Dedifferentiated amniotic fluid mesenchymal stem cell (primary cell): ENCODE results near the gene ASMTL.
"Not testable (repeated sequence)": the region's sequence is repeated elsewhere in the genome, so short reads cannot be mapped to it uniquely, and the experiment has no call there.

ENCODE experiments used
- DNase-seq: peaks from one replicate; pipeline ENCODE4 v3.0.0-alpha.2; 2016; ENCODE audit errors: extremely low spot score

Gene ASMTL

GRCh38 chrX:1434871-1435240 is 17.9 kb downstream of the ASMTL start:
- DNase-seq, result no peak

GRCh38 chrX:1433646-1434357 is 18.9 kb downstream of the ASMTL start:
- DNase-seq, result no peak

GRCh38 chrX:1430451-1430850 is 22.3 kb downstream of the ASMTL start:
- DNase-seq, result no peak

DNA sequence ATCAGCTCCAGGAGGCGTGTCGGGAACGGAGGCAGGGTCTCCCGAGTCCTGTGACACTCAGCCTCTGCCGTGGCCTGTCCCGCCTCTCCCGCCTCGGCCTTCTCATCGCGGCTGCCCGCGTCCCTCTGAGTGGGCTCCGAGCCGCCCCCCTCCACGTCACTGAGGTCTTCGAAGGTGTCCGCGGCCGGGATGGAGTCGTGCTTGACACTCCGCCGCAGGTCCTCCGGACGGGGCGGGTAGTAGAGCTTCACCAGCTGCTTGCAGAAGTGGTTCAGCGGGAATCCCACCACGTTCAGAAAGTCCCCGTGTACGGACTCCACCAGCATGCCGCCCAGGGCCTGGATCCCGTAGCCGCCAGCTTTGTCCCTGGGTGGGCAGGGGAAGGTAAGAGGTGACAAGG is 25.0 kb downstream of the ASMTL start:
- DNase-seq, result no peak

DNA sequence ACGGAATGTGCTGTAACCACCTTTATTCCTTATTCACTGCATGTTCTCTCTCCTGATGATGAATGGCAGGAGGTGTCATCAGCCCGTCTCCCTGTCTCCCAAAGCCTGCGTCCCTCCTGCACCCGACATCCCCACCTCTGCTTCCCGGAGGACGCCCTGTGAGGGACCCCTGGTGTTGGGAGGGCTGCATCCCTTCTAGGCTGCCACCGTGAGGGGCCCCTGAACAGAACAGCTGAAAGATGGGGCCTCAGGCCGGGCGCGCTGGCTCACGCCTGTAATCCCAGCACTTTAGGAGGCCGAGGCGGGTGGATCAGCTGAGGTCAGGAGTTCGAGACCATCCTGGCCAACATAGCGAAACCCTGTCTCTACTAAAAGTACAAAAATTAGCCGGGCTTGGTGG is 26.4 kb downstream of the ASMTL start:
- DNase-seq, result not testable (repeated sequence)

- no peak for DNase-seq
Measured at GRCh38 chrX:1425381-1425780, 27.3 kb downstream of the ASMTL start.

GRCh38 chrX:1424147-1424851 is 28.4 kb downstream of the ASMTL start:
- DNase-seq, result no peak

DNA sequence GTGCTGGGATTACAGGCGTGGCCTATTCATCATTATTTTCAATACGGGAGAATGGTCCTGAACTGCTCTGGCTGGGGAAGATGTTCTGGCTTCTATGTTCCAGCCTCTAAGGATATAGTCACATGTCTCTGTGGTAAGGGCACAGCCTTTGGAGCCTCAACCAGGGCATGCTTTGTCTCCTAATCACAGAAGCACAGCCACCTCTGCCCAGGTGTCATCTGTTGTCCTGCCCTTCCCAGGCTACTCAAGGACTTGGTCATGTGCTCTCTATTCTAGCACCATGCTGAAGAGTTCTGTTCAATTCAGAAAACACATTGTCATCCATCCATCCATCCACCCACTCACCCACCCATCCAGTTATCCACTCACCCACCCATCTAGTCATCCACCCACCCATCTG is 29.5 kb downstream of the ASMTL start:
- DNase-seq, result no peak

DNA sequence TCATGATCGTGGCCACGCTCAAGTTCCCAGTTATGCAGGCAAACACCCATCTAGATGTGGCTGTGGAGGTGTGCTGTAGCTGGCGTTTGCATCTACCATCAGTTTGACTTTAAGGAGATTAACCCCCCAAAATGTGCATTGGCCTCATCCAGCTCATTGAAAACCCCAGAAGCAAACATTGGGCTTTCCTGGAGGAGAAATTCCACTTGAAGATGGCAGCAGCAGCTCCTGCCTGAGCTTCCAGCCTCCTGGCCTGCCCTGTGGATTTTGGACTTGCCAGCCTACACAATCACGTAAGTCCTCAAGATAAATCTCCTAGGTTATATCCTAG is 30.6 kb downstream of the ASMTL start:
- DNase-seq, result no peak

GRCh38 chrX:1421433-1422134 is 31.1 kb downstream of the ASMTL start:
- DNase-seq, result no peak

GRCh38 chrX:1420371-1420770 is 32.3 kb downstream of the ASMTL start:
- DNase-seq, result no peak

DNA sequence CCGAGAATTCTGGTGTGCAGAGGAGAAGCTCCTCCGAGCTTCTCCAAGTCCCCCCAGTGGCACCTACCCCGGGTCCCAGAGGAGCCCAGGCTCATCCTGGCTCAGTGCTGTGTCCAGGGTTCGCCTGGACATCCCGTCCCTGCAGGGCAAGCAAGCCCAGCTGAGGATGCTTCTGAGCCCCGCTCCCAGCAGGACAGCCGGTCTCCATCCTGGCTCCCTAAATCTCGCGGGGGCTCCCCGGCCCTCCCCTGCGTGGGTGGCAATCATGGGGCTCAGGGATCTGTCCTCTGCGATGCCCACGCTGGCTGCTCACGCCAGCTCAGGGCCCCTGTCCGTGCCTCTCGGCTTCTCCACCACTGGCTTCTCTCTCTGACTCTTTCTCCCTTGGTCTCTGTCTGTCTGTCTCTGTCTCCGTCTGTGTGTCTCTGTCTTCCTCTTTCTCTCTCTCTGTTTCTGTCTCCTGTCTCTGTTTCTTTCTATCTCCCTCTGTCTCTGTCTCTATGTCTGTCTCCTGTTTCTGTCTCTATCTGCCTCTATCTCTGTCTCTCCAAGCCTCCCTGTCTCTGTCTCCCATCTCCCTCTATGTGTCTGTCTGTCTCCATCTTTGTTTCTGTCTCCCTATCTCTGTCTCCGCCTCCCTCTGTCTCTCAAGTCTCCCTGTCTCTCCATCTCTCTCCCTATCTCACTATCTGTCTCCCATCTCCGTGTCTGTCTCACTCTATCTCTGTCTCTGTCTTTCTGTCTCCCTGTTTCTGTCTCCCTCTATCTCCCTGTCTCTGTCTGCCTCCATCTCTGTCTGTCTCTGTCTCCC is 33.0 kb downstream of the ASMTL start:
- no peak for DNase-seq

- no peak for DNase-seq
Measured at GRCh38 chrX:1418901-1419544, 33.7 kb downstream of the ASMTL start.

GRCh38 chrX:1417921-1418771 is 34.6 kb downstream of the ASMTL start:
- no peak for DNase-seq

GRCh38 chrX:1416965-1417760 is 35.5 kb downstream of the ASMTL start:
- no peak for DNase-seq

DNA sequence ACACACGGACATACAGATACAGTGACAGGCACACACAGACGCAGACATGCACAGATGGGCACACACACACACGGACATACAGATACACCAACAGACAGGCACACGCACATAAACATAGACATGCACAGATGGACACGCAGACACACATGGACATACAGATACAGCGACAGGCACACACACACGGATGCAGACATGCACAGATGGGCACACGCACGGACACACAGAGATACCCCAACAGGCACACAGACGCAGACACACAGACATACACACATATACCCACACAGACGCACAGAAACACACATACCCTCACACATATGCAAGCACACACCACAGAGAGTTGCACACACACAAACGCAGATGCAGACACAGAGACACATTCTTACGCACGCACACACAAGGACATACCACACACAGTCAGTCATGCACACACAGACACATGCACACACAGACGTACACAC is 36.4 kb downstream of the ASMTL start:
- no peak for DNase-seq

- DNase-seq, result no peak
Measured at GRCh38 chrX:1412551-1413161, 40.1 kb downstream of the ASMTL start.

DNA sequence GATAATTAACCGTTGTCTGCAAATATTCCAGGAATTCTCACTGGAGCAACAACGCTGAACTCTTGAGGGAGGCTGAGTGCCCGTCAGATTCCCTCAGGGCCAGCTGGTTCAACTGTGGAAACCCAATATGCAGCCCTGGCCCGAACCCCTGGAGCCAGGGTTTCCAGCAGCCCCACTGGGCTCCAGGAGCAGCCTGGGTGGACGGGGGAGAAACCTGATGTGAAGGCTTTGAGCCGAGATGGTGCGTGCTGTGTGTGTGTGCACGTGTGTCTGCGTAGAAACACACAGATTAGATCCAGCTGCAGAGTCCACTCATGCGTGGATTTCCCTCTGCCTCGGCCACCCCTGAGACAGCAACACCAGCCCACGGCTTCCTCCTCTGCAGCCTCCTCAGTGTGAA is 41.4 kb downstream of the ASMTL start:
- no peak for DNase-seq

- DNase-seq, result no peak
Measured at GRCh38 chrX:1407035-1407434, 45.7 kb downstream of the ASMTL start.
